OCI-LY1 (cell line): ENCODE data around the gene MYL6B.

ENCODE experiments used
- H2AFZ ChIP-seq: fragments of 200-600 bp; sonication (generic), shearing (Covaris generic); 2 replicates; pipeline ENCODE4 v1.6.0; 2014; ENCODE audit warnings: antibody characterized with exemption, mild to moderate bottlenecking, low read length
- H3F3A ChIP-seq: fragments of 200-600 bp; sonication (generic), shearing (Covaris generic); 2 replicates; pipeline ENCODE4 v1.6.0; 2014; ENCODE audit warnings: mild to moderate bottlenecking, antibody characterized with exemption, low read length, moderate library complexity; ENCODE audit not compliant: insufficient read depth
- H3K27ac ChIP-seq: fragments of 200-600 bp; sonication (generic); 2 replicates; pipeline ENCODE4 v1.5.1; 2014; ENCODE audit warnings: low read length, mixed run types, mild to moderate bottlenecking, low read depth; ENCODE audit not compliant: poor library complexity, severe bottlenecking
- H3K27me3 ChIP-seq: fragments of 200-600 bp; sonication (generic); 2 replicates; pipeline ENCODE4 v1.6.0; 2014; ENCODE audit warnings: antibody characterized with exemption, mild to moderate bottlenecking, low read length, moderate library complexity; ENCODE audit not compliant: insufficient read depth
- H3K36me3 ChIP-seq: fragments of 200-600 bp; sonication (generic); 2 replicates; pipeline ENCODE4 v1.6.1; 2014; ENCODE audit warnings: mild to moderate bottlenecking, antibody characterized with exemption, low read length, moderate library complexity, mixed read lengths; ENCODE audit not compliant: insufficient read depth
- H3K4me1 ChIP-seq: fragments of 200-600 bp; sonication (generic); 2 replicates; pipeline ENCODE4 v1.5.1; 2014; ENCODE audit warnings: mild to moderate bottlenecking, low read length, moderate library complexity; ENCODE audit not compliant: insufficient read depth, severe bottlenecking
- H3K4me2 ChIP-seq: fragments of 200-600 bp; sonication (generic), shearing (Covaris generic); 2 replicates; pipeline ENCODE4 v1.6.1; 2014; ENCODE audit warnings: low read length
- H3K4me3 ChIP-seq: fragments of 200-600 bp; sonication (generic); 2 replicates; pipeline ENCODE4 v1.5.1; 2014; ENCODE audit warnings: low read length, low read depth, mild to moderate bottlenecking, mixed read lengths; ENCODE audit not compliant: poor library complexity, severe bottlenecking
- H3K79me2 ChIP-seq: fragments of 200-600 bp; shearing (Covaris generic); 2 replicates; pipeline ENCODE4 v1.6.1; 2016; ENCODE audit warnings: mixed run types, low read length, mixed read lengths; ENCODE audit not compliant: insufficient read depth
- H3K9ac ChIP-seq: fragments of 200-600 bp; sonication (generic), shearing (Covaris generic); 2 replicates; pipeline ENCODE4 v1.6.1; 2014; ENCODE audit warnings: mild to moderate bottlenecking, low read length, mixed read lengths
- H3K9me2 ChIP-seq: fragments of 200-600 bp; sonication (generic), shearing (Covaris generic); 2 replicates; pipeline ENCODE4 v1.6.1; 2014; ENCODE audit warnings: low read depth, mild to moderate bottlenecking, low read length, mixed read lengths
- H3K9me3 ChIP-seq: fragments of 200-600 bp; shearing (Covaris generic); 2 replicates; pipeline ENCODE4 v1.6.1; 2014; ENCODE audit warnings: low read length, mixed read lengths
- H4K20me1 ChIP-seq: fragments of 200-600 bp; sonication (generic), shearing (Covaris generic); 2 replicates; pipeline ENCODE4 v1.6.0; 2016; ENCODE audit warnings: mild to moderate bottlenecking, low read length; ENCODE audit not compliant: insufficient read depth
- CTCF ChIP-seq: fragments of 200-600 bp; sonication (generic), shearing (Covaris generic); IDR thresholded peaks from 2 replicates; pipeline ENCODE4 v1.5.1; 2017; ENCODE audit warnings: mild to moderate bottlenecking, antibody characterized with exemption, low read length, moderate library complexity, mixed read lengths
- EZH2 ChIP-seq: fragments of 200-600 bp; sonication (generic), shearing (Covaris generic); IDR thresholded peaks from 2 replicates; pipeline ENCODE4 v1.8.0; 2017; ENCODE audit warnings: borderline replicate concordance, mixed run types, mild to moderate bottlenecking, antibody characterized with exemption, low read length, moderate library complexity, mixed read lengths

Gene MYL6B

GRCh38 chr12:56188778-56189098 lies 36.4 kb downstream of the MYL6B start:
- H3K79me2 ChIP-seq = peaks cover 24% of the 10 kb centered on the region
- H3K9me2 ChIP-seq = no peaks in the 10 kb centered on the region
- peaks cover 33% of the 10 kb centered on the region for H3K4me1 ChIP-seq
- H3K4me3 ChIP-seq = peak overlapping the region; percentile 98
- no peak overlapping the region for H2AFZ ChIP-seq
- H3K9me3 ChIP-seq = no peaks in the 10 kb centered on the region
- H3K27ac ChIP-seq = peak overlapping the region; percentile 57
- H3F3A ChIP-seq = peaks cover 9% of the 10 kb centered on the region; the same call in 1 of the 2 replicates
- peak overlapping the region; percentile 95 for H3K9ac ChIP-seq
- H4K20me1 ChIP-seq = no peaks in the 10 kb centered on the region
- TF ChIP-seq CTCF = no peak
- no peak for TF ChIP-seq EZH2
- peaks cover 38% of the 10 kb centered on the region for H3K36me3 ChIP-seq
- peak overlapping the region; percentile 94 for H3K4me2 ChIP-seq
- H3K27me3 ChIP-seq = no peaks in the 10 kb centered on the region

GRCh38 chr12:56189099-56189917 lies 36.9 kb downstream of the MYL6B start, which contains the start of gene SMARCC2:
Gene SMARCC2 (minus strand): TSS chr12:56189483. CDS start chr12:56189461, 22 bp downstream.
- Histone ChIP-seq H3K9ac (peak within 1 kb of the TSS; percentile 98), H3K4me1 (peaks cover 36% of the 10 kb centered on the region), H3F3A (peaks cover 9% of the 10 kb centered on the region; the same call in 1 of the 2 replicates), H3K27ac (peak within 1 kb of the TSS; percentile 78), H3K9me3 (no peaks in the 10 kb centered on the region), H3K4me2 (peak within 1 kb of the TSS; percentile 100), H2AFZ (peak within 1 kb of the TSS; percentile 39; the same call in 1 of the 2 replicates), H3K9me2 (no peaks in the 10 kb centered on the region), H4K20me1 (no peaks in the 10 kb centered on the region), H3K27me3 (no peaks in the 10 kb centered on the region), H3K79me2 (peaks cover 24% of the 10 kb centered on the region), H3K36me3 (peaks cover 32% of the 10 kb centered on the region), H3K4me3 (peak within 1 kb of the TSS; percentile 98)
- no peak for TF ChIP-seq EZH2
- TF ChIP-seq CTCF = peak; percentile 68

GRCh38 chr12:56189918-56190694 lies 37.7 kb downstream of the MYL6B start:
- Histone ChIP-seq H2AFZ (peak overlapping the region; percentile 39; the same call in 1 of the 2 replicates), H3K4me1 (peaks cover 37% of the 10 kb centered on the region), H3K79me2 (peaks cover 24% of the 10 kb centered on the region), H3K36me3 (peaks cover 24% of the 10 kb centered on the region), H3K4me2 (peak overlapping the region; percentile 100), H3K9me2 (no peaks in the 10 kb centered on the region), H3K27me3 (no peaks in the 10 kb centered on the region), H3K4me3 (peak overlapping the region; percentile 98), H3K27ac (peak overlapping the region; percentile 78), H3F3A (peaks cover 9% of the 10 kb centered on the region; the same call in 1 of the 2 replicates), H4K20me1 (no peaks in the 10 kb centered on the region), H3K9me3 (no peaks in the 10 kb centered on the region), H3K9ac (peak overlapping the region; percentile 98)
- TF ChIP-seq EZH2 (no peak), CTCF (no peak)
